Measurements from ENCODE around the gene COX7A1.

DNA sequence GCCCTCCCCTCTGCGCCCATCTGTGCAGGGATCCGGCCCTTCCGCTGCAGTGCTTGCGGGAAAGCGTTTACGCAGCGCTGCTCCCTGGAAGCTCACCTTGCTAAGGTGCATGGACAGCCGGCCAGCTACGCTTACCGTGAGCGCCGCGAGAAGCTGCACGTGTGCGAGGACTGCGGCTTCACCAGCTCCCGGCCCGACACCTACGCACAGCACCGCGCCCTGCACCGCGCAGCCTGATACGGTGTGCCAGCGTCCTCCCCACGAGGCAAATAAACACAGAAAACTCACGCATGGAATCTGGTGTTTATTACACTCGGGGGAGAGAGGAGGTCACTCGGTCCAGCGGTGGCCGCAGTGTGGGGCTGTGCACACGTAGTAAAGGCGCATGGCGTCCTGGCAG is 38.8 kb downstream of the COX7A1 start:
- no peak for TF ChIP-seq CTCF (conservative IDR thresholded peaks at IDR 0.05; ENCODE audit: low read depth, low read length)
- TF ChIP-seq EZH2phosphoT487 (IDR thresholded peaks at IDR 0.05; ENCODE audit: borderline replicate concordance, low read length) = no peak
